ENCODE results near the gene DMXL1. TPM values are rescaled to one million over a fixed set of nuclear protein-coding genes. Genes with fewer than 3 reads are reported as not detected.

DMXL1 gene
- total RNA-seq, 2 donors from 2014 or later, result 47.8 to 51.8 TPM

- H3K4me3 ChIP-seq (ENCODE audit: low read length), result no peak overlapping the region
- no peaks in the 10 kb centered on the region for H3K27me3 ChIP-seq (ENCODE audit: control insufficient read depth, insufficient read depth, low read length, poor library complexity, severe bottlenecking)
- no peaks in the 10 kb centered on the region for H3K9me3 ChIP-seq (ENCODE audit: control insufficient read depth, low read length)
- Mint-ChIP-seq H3K27ac (no peak overlapping the region), H3K36me3 (ENCODE audit: low read depth) (peaks cover 22% of the 10 kb centered on the region), H3K9me3 (no peaks in the 10 kb centered on the region), H3K4me1 (no peaks in the 10 kb centered on the region), H3K27me3 (ENCODE audit: insufficient read depth) (no peaks in the 10 kb centered on the region), H3K4me3 (no peak overlapping the region)
- no peak for TF ChIP-seq CTCF (conservative IDR thresholded peaks at IDR 0.05)
- DNase-seq, result no peak
- WGBS, 2 experiments (ENCODE audit: insufficient coverage in 1 of 2, insufficient read length in 1 of 2), result 91 to 100% methylated on average over 1 of the region's 1 CpG
- no peak overlapping the region for H3K27ac ChIP-seq (ENCODE audit: low read depth, low read length)
- no peak overlapping the region for H3K9ac ChIP-seq (ENCODE audit: extremely low read depth, low read length, poor library complexity, severe bottlenecking)
- peaks cover 51% of the 10 kb centered on the region for H3K36me3 ChIP-seq (ENCODE audit: control insufficient read depth, insufficient read depth, low read length)
- no peaks in the 10 kb centered on the region for H3K4me1 ChIP-seq (ENCODE audit: control insufficient read depth, insufficient read depth, low read length)
Observed at GRCh38 chr5:119220576-119221197, 149.8 kb downstream of the DMXL1 start.

- H3K36me3 ChIP-seq (ENCODE audit: control insufficient read depth, insufficient read depth, low read length), result peaks cover 51% of the 10 kb centered on the region
- DNase-seq, result no peak
- H3K4me1 ChIP-seq (ENCODE audit: control insufficient read depth, insufficient read depth, low read length), result no peaks in the 10 kb centered on the region
- Mint-ChIP-seq H3K27me3 (ENCODE audit: insufficient read depth) (peaks cover 2% of the 10 kb centered on the region), H3K4me3 (no peak overlapping the region), H3K9me3 (no peaks in the 10 kb centered on the region), H3K27ac (no peak overlapping the region), H3K4me1 (no peaks in the 10 kb centered on the region), H3K36me3 (ENCODE audit: low read depth) (peaks cover 20% of the 10 kb centered on the region)
- peaks cover 3% of the 10 kb centered on the region for H3K27me3 ChIP-seq (ENCODE audit: control insufficient read depth, insufficient read depth, low read length, poor library complexity, severe bottlenecking)
- TF ChIP-seq CTCF (conservative IDR thresholded peaks at IDR 0.05), result no peak
- no peak overlapping the region for H3K4me3 ChIP-seq (ENCODE audit: low read length)
- no peak overlapping the region for H3K9ac ChIP-seq (ENCODE audit: extremely low read depth, low read length, poor library complexity, severe bottlenecking)
- no peaks in the 10 kb centered on the region for H3K9me3 ChIP-seq (ENCODE audit: control insufficient read depth, low read length)
- H3K27ac ChIP-seq (ENCODE audit: low read depth, low read length), result no peak overlapping the region
Observed at GRCh38 chr5:119221330-119221729, 150.4 kb downstream of the DMXL1 start.

- H3K27me3 ChIP-seq (ENCODE audit: control insufficient read depth, insufficient read depth, low read length, poor library complexity, severe bottlenecking), result peaks cover 14% of the 10 kb centered on the region
- H3K4me3 ChIP-seq (ENCODE audit: low read length), result no peak overlapping the region
- H3K4me1 ChIP-seq (ENCODE audit: control insufficient read depth, insufficient read depth, low read length), result no peaks in the 10 kb centered on the region
- H3K36me3 Mint-ChIP-seq (ENCODE audit: low read depth), result peaks cover 13% of the 10 kb centered on the region
- TF ChIP-seq CTCF (conservative IDR thresholded peaks at IDR 0.05), result no peak
- H3K4me1 Mint-ChIP-seq, result no peaks in the 10 kb centered on the region
- no peak overlapping the region for H3K27ac Mint-ChIP-seq
- no peak overlapping the region for H3K27ac ChIP-seq (ENCODE audit: low read depth, low read length)
- DNase-seq, result no peak
- no peak overlapping the region for H3K9ac ChIP-seq (ENCODE audit: extremely low read depth, low read length, poor library complexity, severe bottlenecking)
- peaks cover 8% of the 10 kb centered on the region for H3K27me3 Mint-ChIP-seq (ENCODE audit: insufficient read depth)
- H3K9me3 ChIP-seq (ENCODE audit: control insufficient read depth, low read length), result no peaks in the 10 kb centered on the region
- no peak overlapping the region for H3K4me3 Mint-ChIP-seq
- H3K9me3 Mint-ChIP-seq, result no peaks in the 10 kb centered on the region
- peaks cover 25% of the 10 kb centered on the region for H3K36me3 ChIP-seq (ENCODE audit: control insufficient read depth, insufficient read depth, low read length)
Observed at GRCh38 chr5:119229950-119230349, 159.1 kb downstream of the DMXL1 start.

All from endodermal cell (in vitro differentiated cells).